ENCODE results near the gene MGAT1. TPM values are rescaled to one million over a fixed set of nuclear protein-coding genes. Genes with fewer than 3 reads are reported as not detected.
"Not testable (repeated sequence)": the region's sequence is repeated elsewhere in the genome, so short reads cannot be mapped to it uniquely, and the experiment has no call there.

The MGAT1 gene
- total RNA-seq, 2 donors from 2014 or later = 77.1 to 80.8 TPM

- no peaks in the 10 kb centered on the region for H3K9me3 ChIP-seq (ENCODE audit: control insufficient read depth, low read length, poor library complexity, severe bottlenecking)
- no peak for ATAC-seq
- no peaks in the 10 kb centered on the region for H3K27me3 Mint-ChIP-seq
- H3K27ac Mint-ChIP-seq = no peak overlapping the region
- H3K36me3 Mint-ChIP-seq (ENCODE audit: low read depth) = peaks cover 3% of the 10 kb centered on the region
- H3K4me1 Mint-ChIP-seq = peaks cover 31% of the 10 kb centered on the region
- no peak overlapping the region for H3K4me3 Mint-ChIP-seq
- DNase-seq = no peak
Measured at GRCh38 chr5:180791611-180792213, 10.9 kb downstream of the MGAT1 start.

DNA sequence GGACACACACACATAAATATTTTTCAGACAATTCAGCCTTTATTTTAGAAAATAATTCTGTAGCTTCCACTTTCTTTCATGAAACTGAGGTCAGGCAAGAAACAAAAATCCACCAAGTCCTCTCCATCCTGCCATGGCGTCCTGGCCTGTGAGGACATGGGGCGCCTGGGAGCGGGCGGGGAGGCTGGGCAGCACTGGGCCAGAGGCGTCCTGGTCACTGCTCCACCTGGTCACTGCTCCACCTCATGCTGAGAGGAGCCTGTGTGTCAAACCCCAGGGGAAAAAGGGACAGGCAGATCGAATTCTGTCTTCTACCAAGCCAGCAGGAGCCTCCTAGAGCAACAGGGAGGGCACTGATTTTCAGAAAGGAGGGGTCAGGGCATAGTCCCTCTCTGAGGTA is 12.1 kb downstream of the MGAT1 start:
- no peak for DNase-seq
- no peak for ATAC-seq
- no peaks in the 10 kb centered on the region for H3K27me3 Mint-ChIP-seq
- H3K9me3 ChIP-seq (ENCODE audit: control insufficient read depth, low read length, poor library complexity, severe bottlenecking) = no peaks in the 10 kb centered on the region
- no peak overlapping the region for H3K4me3 Mint-ChIP-seq
- H3K27ac Mint-ChIP-seq = peak overlapping the region; percentile 59
- H3K36me3 Mint-ChIP-seq (ENCODE audit: low read depth) = peaks cover 3% of the 10 kb centered on the region
- peaks cover 31% of the 10 kb centered on the region for H3K4me1 Mint-ChIP-seq

- Mint-ChIP-seq H3K27ac (peak overlapping the region; percentile 59), H3K4me3 (no peak overlapping the region), H3K27me3 (no peaks in the 10 kb centered on the region), H3K36me3 (ENCODE audit: low read depth) (peaks cover 3% of the 10 kb centered on the region), H3K4me1 (peaks cover 28% of the 10 kb centered on the region)
- no peak for DNase-seq
- ATAC-seq = no peak
- H3K9me3 ChIP-seq (ENCODE audit: control insufficient read depth, low read length, poor library complexity, severe bottlenecking) = no peaks in the 10 kb centered on the region
Measured at GRCh38 chr5:180790020-180790419, 12.6 kb downstream of the MGAT1 start.

- not testable (repeated sequence) for ATAC-seq
- peaks cover 29% of the 10 kb centered on the region for H3K4me1 Mint-ChIP-seq
Measured at GRCh38 chr5:180788651-180789410, 13.8 kb downstream of the MGAT1 start.

GRCh38 chr5:180787711-180788431 is 14.7 kb downstream of the MGAT1 start:
- H3K4me3 Mint-ChIP-seq = no peak overlapping the region
- H3K9me3 ChIP-seq (ENCODE audit: control insufficient read depth, low read length, poor library complexity, severe bottlenecking) = no peaks in the 10 kb centered on the region
- H3K36me3 Mint-ChIP-seq (ENCODE audit: low read depth) = no peaks in the 10 kb centered on the region
- H3K27ac Mint-ChIP-seq = peak overlapping the region; percentile 59
- no peaks in the 10 kb centered on the region for H3K27me3 Mint-ChIP-seq
- DNase-seq (no peak), ATAC-seq (no peak)
- H3K4me1 Mint-ChIP-seq = peaks cover 24% of the 10 kb centered on the region

More at GRCh38 chr5:180788651-180789410, 13.8 kb downstream of the MGAT1 start:
- not testable (repeated sequence) for H3K4me3 Mint-ChIP-seq; H3K27me3 Mint-ChIP-seq; H3K9me3 ChIP-seq (ENCODE audit: control insufficient read depth, low read length, poor library complexity, severe bottlenecking); DNase-seq; H3K36me3 Mint-ChIP-seq (ENCODE audit: low read depth)
- peak overlapping the region; percentile 54 for H3K27ac Mint-ChIP-seq

DNA sequence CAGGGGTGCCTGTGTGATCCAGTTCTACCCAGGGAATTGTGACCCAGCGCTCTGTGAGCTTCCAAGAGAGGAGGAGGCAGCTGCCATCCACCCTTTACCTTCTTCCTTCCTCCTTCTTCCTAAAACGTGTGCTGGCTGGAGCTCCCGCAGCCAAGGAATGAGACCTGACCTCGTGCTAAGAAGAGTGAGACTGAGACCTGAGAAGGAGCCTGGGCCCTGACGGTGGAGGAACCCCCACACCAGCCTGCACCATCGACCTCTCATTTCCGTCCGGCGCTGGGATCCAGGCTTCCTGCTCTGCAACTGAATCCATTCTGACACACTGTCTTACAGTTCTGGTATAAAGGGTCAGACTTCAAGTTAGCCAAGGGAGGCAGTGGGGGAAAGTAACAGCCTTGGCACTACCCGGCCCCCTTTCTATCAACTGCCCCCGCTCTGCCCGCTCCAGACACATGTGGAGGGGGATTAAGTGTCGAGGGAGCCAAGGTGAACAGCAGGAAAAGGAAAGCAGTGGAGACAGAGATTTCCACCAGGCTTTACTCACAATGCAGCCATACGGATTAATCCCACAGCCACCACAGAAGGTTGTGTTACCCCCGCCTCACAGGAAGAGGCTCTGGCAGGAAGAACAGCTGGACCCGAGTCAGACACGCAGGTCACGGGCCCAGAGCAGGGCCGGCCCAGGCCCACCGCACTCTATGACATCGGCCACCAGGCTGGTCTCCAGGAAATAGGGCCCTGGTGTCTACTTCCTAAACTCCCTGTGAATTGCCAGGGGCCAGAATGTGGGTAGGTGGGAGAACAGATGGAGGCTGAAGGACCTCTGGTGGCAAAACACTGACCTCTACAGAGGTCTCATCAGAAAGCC is 15.8 kb downstream of the MGAT1 start:
- Mint-ChIP-seq H3K27ac (peak overlapping the region; percentile 59), H3K36me3 (ENCODE audit: low read depth) (no peaks in the 10 kb centered on the region), H3K4me1 (peaks cover 28% of the 10 kb centered on the region), H3K27me3 (no peaks in the 10 kb centered on the region), H3K4me3 (no peak overlapping the region)
- no peaks in the 10 kb centered on the region for H3K9me3 ChIP-seq (ENCODE audit: control insufficient read depth, low read length, poor library complexity, severe bottlenecking)
- DNase-seq (no peak), ATAC-seq (no peak)

GRCh38 chr5:180785794-180786221 is 16.8 kb downstream of the MGAT1 start:
- ATAC-seq = no peak
- H3K27ac Mint-ChIP-seq = peak overlapping the region; percentile 59
- peak overlapping the region; percentile 7 for H3K4me3 Mint-ChIP-seq
- H3K4me1 Mint-ChIP-seq = peaks cover 26% of the 10 kb centered on the region
- DNase-seq = no peak
- no peaks in the 10 kb centered on the region for H3K27me3 Mint-ChIP-seq
- no peaks in the 10 kb centered on the region for H3K36me3 Mint-ChIP-seq (ENCODE audit: low read depth)
- no peaks in the 10 kb centered on the region for H3K9me3 ChIP-seq (ENCODE audit: control insufficient read depth, low read length, poor library complexity, severe bottlenecking)

DNA sequence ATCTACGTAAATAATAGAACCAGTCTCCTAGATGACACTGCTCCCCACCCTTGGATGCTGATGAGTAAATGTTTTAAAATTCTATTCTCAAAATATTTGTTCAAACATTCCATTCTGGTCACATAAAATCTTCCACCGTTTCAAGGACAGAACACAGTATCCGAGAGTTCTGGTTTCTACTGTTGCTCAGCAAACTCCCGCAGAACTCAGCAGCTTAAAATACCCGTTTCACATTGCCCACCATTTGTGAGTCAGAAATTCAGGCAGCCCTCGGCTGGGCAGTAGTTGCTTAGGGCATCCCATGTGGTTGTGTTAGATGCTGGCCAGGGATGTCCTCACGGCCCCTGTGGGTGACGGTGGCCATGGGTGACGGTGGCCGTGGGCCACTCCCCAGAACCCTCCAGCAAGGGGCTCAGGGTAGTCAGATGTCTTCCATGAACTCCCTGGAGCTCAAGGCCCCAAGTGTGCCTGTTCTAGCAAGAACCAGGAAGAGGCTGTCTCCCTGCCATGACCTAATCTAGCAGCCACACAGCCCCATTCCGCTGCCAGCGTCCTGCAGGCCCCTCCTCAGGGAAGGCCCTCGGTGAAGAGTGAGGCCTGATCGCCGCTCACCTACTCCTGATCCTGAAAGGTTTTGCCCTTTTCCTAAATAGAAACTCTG is 17.4 kb downstream of the MGAT1 start:
- Mint-ChIP-seq H3K4me1 (peaks cover 23% of the 10 kb centered on the region), H3K27ac (peak overlapping the region; percentile 59), H3K4me3 (no peak overlapping the region), H3K27me3 (no peaks in the 10 kb centered on the region), H3K36me3 (ENCODE audit: low read depth) (no peaks in the 10 kb centered on the region)
- DNase-seq (no peak), ATAC-seq (no peak)
- H3K9me3 ChIP-seq (ENCODE audit: control insufficient read depth, low read length, poor library complexity, severe bottlenecking) = no peaks in the 10 kb centered on the region

DNA sequence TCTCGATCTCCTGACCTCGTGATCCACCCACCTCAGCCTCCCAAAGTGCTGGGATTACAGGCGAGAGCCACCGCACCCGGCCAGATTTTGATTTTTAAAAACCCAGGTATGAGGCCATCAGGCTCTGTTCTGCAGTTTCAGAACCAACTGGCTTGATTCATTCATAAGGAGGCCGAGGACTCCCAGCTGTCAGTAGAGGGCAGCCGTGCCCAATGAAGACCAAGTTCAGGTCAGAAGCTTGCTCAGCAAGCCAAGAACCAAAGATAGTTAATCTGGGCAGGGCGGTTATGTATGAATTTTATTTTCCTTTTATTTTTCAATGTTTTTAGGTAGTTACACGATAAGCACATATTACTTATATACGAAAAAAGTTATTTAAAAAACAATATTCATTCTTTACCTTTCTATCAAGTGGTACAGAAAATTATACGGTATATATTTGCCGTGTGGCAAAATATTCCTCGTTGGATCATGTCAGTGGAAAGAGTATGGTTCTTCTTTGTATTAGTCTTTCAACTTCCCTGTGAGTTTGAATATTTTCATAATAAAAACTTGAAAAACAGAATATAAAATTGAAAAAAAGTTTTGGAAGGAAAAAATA is 18.0 kb downstream of the MGAT1 start:
- ATAC-seq = peak; percentile 90
- no peaks in the 10 kb centered on the region for H3K9me3 ChIP-seq (ENCODE audit: control insufficient read depth, low read length, poor library complexity, severe bottlenecking)
- Mint-ChIP-seq H3K27me3 (no peaks in the 10 kb centered on the region), H3K4me3 (no peak overlapping the region), H3K27ac (peak overlapping the region; percentile 51), H3K36me3 (ENCODE audit: low read depth) (no peaks in the 10 kb centered on the region), H3K4me1 (peaks cover 22% of the 10 kb centered on the region)
- DNase-seq = peak in 2 of 3 donors; percentile 42 to 70

DNA sequence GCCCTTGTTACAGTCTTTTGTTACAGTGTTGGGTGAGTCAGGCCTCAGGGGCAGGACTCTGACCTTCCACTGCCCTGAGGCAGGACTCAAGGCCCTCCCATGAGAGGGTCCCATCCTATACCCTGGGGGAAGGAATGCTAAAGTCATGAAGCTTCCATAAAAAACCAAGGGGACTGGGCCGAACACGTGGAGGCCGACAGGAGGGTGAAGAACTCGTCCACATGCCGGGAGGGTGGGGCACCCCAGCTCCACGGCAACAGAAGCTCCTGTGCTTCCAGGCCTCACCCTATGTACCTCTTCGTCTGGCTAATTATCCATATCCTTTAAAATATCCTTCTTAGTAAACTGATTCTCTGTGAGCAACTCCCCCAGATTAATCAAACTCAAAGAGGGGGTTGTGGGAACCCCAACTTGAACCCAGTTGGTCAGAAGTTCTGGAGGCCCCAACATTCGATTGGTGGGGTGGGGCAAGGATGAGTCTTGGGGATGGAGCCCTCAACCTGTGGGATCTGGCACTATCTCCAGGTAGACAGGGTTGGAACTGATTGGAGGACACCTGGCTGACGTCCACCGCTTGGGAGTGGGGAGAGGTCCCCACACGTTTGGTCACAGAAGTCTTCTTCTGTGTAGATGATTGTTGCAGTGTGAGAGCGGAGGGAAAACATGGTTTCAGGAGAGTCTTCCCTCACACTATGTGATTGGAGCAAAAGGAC is 19.1 kb downstream of the MGAT1 start:
- Mint-ChIP-seq H3K27me3 (no peaks in the 10 kb centered on the region), H3K4me3 (no peak overlapping the region), H3K36me3 (ENCODE audit: low read depth) (no peaks in the 10 kb centered on the region), H3K4me1 (peaks cover 22% of the 10 kb centered on the region), H3K27ac (peak overlapping the region; percentile 51)
- no peaks in the 10 kb centered on the region for H3K9me3 ChIP-seq (ENCODE audit: control insufficient read depth, low read length, poor library complexity, severe bottlenecking)
- DNase-seq (no peak), ATAC-seq (no peak)

DNA sequence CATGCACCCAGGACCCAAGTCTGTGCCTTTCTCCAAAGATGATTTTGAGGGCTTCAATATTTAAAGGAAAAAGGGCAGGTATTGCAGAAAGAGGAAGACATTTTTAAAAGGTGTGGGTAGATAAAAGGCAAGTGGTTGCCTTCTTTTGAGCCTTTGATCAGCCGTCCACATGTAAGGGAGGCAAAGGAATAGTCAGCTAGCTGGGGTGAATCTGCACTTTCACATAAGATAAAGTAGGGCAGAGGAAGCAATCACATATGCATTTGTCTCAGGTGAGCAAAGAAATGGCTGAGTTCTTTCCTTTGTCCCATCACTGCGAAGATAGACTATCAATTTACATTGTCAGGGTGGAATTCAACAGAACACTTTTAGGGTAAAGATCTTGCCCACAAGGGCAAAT is 19.9 kb downstream of the MGAT1 start:
- DNase-seq = no peak
- no peaks in the 10 kb centered on the region for H3K36me3 Mint-ChIP-seq (ENCODE audit: low read depth)
- peaks cover 21% of the 10 kb centered on the region for H3K4me1 Mint-ChIP-seq
- no peak overlapping the region for H3K4me3 Mint-ChIP-seq
- H3K9me3 ChIP-seq (ENCODE audit: control insufficient read depth, low read length, poor library complexity, severe bottlenecking) = no peaks in the 10 kb centered on the region
- H3K27me3 Mint-ChIP-seq = no peaks in the 10 kb centered on the region
- H3K27ac Mint-ChIP-seq = peak overlapping the region; percentile 79
- peak; percentile 32 for ATAC-seq

All from T-helper 17 cell (primary cell).